Effector CD4-positive, alpha-beta T cell (primary cell): Measurements from ENCODE around the gene ZBTB17.
"Not testable (repeated sequence)": the region's sequence is repeated elsewhere in the genome, so short reads cannot be mapped to it uniquely, and the experiment has no call there.

ENCODE experiments used
- DNase-seq: peaks from one replicate; pipeline ENCODE4 v3.0.0-alpha.2; 2020

Gene ZBTB17

DNA sequence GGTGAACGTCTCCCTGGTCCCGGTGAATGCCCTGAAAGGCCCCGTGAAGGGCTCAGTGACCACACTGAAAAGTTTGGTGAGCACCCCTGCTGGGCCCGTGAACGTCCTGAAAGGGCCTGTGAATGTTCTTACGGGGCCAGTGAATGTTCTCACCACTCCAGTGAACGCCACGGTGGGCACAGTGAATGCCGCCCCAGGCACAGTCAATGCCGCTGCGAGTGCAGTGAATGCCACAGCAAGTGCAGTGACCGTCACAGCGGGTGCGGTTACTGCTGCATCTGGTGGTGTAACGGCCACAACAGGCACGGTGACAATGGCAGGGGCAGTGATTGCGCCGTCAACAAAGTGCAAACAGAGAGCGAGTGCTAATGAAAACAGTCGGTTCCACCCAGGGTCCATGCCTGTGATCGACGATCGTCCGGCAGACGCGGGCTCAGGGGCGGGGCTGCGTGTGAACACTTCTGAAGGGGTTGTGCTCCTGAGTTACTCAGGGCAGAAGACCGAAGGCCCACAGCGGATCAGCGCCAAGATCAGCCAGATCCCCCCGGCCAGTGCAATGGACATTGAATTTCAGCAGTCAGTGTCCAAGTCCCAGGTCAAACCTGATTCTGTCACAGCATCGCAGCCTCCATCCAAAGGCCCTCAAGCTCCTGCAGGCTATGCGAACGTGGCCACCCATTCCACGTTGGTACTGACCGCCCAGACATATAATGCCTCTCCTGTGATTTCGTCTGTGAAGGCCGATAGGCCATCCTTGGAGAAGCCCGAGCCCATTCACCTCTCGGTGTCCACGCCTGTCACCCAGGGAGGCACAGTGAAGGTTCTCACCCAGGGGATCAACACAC is 41.5 kb downstream of the ZBTB17 start:
- DNase-seq: no peak

DNA sequence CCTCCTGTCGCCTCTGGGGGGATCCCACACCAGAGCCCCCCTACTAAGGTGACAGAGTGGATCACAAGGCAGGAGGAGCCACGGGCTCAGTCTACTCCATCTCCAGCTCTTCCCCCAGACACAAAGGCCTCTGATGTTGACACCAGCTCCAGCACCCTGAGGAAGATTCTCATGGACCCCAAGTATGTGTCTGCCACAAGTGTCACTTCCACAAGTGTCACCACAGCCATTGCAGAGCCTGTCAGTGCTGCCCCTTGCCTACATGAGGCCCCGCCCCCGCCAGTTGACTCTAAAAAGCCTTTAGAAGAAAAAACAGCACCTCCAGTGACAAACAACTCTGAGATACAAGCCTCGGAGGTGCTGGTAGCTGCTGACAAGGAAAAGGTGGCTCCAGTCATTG is 42.2 kb downstream of the ZBTB17 start:
- DNase-seq: no peak

DNA sequence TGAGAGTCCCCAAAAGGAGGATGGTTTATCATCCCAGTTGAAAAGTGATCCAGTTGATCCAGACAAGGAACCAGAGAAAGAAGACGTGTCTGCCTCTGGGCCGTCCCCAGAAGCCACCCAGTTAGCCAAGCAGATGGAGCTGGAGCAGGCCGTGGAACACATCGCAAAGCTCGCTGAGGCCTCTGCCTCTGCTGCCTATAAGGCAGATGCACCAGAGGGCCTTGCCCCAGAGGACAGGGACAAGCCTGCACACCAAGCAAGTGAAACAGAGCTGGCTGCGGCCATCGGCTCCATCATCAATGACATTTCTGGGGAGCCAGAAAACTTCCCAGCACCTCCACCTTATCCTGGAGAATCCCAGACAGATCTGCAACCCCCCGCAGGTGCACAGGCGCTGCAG is 43.3 kb downstream of the ZBTB17 start:
- no peak for DNase-seq

DNA sequence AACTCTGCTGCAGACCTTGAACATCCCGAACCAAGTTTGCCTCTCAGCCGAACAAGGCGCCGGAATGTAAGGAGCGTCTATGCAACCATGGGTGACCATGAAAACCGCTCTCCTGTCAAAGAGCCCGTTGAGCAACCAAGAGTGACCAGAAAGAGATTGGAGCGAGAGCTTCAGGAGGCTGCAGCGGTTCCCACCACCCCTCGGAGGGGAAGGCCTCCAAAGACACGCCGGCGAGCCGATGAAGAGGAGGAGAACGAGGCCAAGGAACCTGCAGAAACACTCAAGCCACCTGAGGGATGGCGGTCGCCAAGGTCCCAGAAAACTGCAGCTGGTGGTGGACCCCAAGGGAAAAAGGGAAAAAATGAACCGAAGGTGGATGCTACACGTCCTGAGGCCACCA is 44.0 kb downstream of the ZBTB17 start:
- DNase-seq: no peak

DNA sequence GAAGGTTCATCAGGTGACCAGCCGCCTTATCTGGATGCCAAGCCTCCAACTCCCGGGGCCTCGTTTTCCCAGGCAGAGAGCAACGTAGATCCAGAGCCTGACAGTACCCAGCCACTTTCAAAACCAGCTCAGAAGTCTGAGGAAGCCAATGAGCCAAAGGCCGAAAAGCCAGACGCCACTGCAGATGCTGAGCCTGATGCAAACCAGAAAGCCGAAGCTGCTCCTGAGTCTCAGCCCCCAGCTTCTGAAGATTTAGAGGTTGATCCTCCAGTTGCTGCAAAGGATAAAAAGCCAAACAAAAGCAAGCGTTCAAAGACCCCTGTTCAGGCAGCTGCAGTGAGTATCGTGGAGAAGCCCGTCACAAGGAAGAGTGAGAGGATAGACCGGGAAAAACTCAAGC is 44.5 kb downstream of the ZBTB17 start:
- no peak for DNase-seq

DNA sequence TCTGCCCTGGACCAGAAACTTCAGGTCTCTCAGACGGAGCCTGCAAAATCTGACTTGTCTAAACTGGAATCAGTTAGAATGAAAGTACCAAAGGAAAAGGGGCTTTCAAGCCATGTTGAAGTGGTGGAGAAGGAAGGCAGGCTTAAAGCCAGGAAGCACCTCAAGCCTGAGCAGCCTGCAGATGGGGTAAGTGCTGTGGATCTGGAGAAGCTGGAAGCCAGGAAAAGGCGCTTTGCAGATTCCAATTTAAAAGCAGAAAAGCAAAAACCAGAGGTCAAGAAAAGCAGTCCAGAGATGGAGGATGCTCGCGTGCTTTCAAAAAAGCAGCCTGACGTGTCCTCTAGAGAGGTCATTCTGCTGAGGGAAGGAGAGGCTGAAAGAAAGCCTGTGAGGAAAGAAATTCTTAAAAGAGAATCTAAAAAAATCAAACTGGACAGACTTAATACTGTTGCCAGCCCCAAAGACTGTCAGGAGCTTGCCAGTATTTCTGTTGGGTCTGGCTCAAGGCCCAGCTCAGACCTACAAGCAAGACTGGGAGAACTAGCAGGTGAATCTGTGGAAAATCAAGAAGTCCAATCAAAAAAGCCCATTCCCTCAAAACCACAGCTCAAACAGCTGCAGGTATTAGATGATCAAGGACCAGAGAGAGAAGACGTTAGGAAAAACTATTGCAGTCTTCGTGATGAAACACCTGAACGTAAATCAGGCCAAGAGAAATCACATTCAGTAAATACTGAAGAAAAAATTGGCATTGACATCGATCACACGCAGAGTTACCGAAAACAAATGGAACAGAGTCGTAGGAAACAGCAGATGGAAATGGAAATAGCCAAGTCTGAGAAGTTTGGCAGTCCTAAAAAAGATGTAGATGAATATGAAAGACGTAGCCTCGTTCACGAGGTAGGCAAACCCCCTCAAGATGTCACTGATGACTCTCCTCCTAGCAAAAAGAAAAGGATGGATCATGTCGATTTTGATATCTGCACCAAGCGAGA is 46.6 kb downstream of the ZBTB17 start:
- no peak for DNase-seq

DNA sequence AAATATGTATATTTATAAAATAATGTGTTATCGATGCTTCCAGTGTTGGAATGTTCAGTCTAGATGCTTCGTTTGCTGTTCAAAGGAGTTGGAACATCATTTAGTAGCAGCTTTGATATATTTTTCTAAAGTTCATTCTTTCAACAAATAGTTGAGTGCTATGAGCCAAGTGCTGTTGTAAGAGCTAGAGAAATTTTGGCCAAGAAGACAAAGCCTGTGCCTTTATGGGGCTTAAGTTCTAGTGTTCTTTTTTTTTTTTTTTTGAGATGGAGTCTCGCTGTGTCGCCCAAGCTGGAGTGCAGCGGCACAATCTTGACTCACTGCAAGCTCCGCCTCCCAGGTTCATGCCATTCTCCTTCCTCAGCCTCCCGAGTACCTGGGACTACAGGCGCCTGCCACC is 49.5 kb downstream of the ZBTB17 start:
- DNase-seq: not testable (repeated sequence)

DNA sequence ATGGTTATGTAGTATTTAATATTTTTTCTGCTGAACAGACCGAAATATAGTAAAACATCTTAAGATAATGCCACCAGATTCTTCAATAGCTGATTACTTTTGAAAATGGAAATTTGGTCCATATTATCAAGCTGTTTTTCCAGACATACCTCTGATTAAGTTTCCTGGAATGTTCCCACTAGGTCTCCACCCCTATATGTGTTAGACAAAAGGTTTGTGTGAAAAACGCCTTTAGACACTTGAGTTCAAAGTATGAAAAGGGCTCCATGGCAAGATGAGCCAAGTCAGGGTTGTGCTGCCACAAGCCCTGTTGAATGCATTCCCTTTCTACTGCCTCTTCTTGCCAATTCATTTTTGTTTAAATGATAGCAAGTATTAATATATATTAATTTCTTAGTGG is 52.7 kb downstream of the ZBTB17 start:
- DNase-seq: no peak

DNA sequence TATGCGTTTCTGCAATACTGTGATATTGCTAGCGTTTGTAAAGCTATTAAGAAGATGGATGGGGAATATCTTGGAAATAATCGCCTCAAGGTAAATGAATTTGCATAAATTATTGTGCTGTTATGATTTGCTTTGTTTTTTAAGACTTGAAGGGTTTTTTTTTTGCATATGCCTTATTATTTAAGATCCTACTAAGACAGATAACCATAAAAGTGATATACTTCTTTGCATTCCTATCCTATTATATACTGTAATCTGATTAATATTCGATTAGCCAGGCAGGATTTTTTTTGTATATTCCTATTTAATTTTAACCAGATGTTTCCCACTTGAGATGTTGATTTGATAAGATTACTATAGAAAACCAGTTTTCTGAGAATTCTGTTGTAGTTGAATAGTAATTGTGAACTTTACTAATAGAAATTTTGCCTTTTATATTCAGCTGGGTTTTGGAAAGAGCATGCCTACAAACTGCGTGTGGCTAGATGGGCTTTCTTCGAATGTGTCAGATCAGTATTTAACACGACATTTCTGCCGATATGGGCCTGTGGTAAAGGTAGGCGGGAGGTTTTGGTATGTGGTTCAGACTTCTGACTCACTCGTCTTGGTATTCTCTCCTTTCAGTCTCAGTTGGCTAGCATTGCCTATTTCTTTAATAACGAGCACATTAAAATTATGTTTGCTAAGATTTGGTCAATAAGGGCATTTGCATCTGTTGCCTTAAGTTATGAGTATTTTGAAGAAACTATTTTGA is 56.8 kb downstream of the ZBTB17 start:
- DNase-seq: no peak

DNA sequence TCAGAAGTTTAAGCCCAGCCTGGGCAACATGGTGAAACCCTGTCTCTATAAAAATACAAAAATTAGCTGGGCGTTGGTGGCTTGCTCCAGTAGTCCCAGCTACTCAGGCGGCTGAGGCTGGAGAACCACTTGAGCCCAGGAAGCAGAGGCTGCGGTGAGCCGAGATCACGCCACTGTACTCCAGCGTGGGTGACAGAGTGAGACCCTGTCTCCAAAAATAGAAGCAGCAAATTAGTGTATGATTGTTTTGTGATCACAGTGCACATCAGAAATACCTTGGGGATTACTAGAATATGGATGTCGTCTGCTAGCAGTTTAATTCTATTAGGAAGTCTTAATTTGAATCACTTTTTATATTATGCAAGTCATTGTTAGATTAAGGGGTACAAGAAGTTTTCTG is 59.0 kb downstream of the ZBTB17 start:
- no peak for DNase-seq

DNA sequence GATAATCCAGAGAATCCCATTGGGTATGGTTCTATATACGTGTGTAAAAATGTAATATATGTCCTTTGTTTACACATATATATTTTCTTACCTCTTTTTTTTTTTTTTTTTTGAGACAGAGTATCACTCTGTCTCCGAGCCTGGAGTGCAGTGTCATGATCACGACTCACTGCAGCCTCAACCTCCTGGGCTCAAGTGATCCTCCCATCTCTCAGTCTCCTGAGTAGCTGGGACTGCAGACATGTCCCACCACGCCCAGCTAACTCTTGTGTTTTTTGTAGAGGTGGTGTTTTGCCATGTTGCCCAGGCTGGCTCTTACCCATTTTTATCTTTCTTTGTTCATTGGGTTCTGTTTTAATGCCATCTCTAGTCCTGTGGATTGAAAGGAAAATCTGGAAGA is 59.5 kb downstream of the ZBTB17 start:
- no peak for DNase-seq

DNA sequence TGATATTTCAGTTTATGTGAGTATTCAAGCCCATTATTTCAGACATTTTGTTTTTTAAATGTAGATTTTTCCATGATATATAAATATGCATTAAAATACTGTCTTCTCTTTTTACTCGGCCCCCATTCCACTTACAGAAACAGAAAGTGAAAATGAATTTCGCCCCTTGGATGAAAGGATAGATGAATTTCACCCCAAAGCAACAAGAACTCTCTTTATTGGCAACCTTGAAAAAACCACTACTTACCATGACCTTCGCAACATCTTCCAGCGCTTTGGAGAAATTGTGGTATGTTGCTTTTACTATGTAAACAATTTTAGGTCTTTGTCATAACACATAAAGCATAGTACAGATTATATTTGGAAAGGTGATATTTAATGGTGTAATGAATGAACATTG is 59.9 kb downstream of the ZBTB17 start:
- DNase-seq: no peak

DNA sequence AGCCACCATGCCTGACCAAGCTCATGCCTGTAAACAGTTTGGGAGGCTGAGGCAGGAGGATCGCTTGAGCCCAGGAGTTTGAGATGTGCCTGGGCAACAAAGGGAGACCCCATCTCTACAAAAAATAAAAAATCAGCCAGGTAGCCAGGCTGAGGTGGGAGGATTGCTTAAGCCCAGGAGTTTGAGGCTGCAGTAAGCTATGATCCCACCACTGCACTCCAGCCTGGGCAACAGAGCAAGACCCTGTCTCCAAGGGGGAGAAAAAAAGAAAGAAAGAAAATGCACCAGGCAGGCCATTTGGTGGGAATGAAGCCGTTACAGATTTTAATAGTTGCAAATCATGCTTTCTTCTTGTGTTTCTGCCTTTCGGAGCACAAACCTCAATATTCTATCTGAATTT is 62.3 kb downstream of the ZBTB17 start:
- DNase-seq: not testable (repeated sequence)

DNA sequence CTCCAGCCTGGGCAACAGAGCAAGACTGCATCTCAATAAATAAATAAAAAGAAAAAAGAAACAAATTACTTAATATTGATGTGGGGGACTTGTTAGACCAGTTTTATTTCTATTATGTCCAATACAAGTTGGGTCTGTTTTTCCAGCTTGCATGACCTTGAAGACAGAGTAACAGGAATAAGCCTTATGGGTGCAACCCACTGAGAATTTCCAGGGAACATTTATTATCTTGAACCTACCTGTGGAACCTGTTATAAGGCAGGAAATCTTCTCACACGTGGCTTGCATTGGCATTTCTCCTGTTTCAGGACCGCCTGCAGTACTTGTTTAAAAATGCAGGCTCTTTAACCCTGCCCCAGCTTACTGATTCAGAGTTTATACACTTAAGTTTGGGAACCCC is 64.0 kb downstream of the ZBTB17 start:
- no peak for DNase-seq

DNA sequence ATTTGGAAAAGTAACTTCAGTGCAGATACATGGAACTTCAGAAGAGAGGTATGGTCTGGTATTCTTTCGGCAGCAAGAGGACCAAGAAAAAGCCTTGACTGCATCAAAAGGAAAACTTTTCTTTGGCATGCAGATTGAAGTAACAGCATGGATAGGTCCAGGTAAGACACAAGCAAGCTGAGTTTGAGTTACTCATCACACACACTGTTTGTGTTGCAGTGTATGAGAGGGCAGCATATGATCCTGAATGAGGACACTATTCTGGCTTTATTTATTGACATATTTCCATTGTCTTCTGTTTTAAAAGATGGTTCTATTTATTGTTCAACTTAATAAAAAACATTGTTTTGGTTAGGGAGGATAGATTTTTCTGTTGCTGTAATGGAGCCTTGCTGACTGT is 64.8 kb downstream of the ZBTB17 start:
- DNase-seq: no peak

DNA sequence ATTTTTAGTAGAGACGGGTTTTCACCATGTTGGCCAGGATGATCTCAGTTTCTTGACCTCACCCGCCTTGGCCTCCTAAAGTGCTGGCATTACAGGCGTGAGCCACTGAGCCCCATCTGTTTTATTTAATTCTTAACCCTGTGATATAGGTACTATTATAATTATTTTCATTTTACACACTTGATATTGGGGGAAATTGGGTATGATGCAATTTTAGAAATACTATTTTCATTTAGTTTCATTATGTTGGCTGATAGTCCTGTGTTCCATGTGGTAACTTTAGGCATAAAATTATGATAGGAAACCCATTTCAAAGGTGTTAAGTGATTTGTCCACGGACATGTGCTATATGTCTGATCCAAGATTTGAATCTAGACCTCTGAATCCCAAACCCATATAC is 67.3 kb downstream of the ZBTB17 start:
- no peak for DNase-seq

DNA sequence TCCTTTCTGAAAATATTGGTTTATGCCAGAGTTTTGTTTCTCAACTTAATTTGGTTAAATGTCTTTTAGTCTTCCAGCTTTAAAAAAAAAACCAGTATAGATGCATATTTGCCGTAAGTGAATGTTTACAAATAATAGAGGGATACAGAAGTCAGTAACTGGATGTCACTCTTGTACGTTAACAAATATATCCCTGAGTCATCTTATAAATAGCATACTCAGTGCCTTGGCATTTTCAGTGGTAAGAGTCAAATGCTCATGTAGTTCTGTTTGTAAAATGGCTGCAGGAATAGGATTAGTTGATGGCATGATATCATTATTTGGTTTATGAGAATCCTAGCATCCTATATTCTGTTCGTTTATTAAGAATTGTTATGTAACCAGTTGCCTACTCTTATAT is 73.0 kb downstream of the ZBTB17 start:
- no peak for DNase-seq

DNA sequence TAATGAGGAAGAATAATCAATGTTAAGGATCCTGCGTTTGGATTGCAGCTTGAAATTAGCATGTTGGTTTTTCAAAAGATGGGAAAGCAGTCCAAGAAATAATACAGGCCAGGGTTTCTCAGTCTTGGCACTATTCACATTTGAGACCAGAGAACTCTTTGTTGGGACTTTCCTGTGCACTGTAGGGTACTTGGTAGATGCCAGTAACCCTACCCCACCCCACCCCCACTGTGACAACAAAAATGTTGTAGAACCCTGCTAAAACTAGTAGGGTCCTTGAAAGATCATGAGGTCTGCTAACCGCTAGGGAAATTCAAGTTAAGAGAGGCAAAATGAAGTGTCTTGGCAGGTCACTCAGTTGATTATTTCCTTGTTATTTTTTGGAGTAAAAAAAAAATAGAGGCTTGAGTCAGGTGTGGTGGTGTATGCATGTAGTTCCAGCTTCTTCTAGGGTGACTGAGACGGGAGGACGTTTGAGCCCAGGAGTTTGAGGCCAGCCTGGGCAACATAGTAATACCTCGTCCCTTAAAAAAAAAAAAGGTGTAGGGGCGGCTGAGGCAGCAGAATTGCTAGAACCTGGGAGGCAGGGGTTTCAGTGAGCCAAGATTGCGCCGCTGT is 75.1 kb downstream of the ZBTB17 start:
- no peak for DNase-seq

DNA sequence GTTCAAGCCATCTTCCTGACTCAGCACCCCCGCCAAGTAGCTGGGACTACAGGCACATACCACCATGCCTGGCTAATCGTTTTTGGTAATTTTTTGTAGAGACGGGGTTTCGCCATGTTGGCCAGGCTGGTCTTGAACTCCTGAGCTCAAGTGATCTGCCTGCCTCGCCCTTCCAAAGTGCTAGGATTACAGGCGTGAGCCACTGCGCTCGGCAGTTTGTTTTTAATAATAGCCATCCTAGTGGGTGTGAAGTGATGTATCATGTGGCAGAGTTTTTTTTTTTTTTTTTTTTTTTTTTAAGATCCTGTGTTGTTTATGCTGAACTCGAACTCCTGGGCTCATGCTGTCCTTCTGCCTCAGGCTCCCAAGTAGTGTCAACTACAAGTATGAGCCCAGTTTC is 76.6 kb downstream of the ZBTB17 start:
- DNase-seq: no peak

DNA sequence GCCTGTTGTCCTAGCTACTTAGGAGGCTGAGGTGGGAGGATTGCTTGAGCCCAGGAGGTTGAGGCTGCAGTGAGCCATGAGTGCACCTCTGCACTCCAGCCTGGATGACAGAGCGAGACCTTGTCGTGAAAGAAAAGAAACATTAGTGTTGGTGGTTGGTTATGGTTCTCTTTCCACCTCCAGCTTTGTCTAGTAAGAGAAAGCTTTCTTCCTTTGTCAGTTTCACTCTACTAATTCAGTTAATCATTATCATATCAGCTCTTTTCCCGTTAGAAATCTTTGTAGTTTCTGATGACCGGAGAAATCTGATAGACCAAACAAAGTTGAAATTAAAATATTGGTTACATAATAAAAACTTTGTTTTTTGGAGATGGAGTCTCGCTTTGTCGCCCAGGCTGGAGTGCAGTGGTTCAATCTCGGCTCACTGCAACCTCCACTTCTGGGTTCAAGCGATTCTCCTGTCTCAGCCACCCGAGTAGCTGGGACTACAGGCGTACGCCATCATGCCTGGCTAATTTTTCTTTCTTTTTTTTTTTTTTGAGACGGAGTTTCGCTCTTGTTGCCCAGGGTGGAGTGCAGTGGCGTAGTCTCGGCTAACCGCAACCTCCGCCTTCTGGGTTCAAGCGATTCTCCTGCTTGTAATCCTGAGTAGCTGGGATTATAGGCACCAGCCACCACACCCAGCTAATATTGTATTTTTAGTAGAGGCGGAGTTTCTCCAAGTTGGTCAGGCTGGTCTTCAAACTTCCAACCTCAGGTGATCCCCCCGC is 78.9 kb downstream of the ZBTB17 start:
- not testable (repeated sequence) for DNase-seq

DNA sequence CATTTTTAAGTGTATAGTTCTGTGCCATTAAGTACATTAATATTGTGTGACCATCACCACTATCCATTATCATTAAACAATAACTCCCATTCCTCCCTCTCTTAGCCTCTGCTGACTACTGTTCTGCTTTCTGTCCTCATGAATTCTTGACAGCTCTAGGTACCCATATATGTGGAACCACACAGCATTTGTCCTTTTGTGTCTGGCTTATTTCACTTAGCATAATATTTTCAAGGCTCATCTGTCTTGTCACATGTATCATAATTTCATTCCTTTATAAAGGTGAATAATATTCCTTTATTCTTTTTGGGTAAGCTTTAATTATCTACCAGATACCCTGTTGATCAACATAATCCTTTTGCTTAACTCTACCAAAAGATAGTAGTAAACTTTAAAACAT is 80.7 kb downstream of the ZBTB17 start:
- no peak for DNase-seq
